SK-N-SH (cell line): ENCODE data around the gene CPVL. TPM values are rescaled to one million over a fixed set of nuclear protein-coding genes. Genes with fewer than 3 reads are reported as not detected.

Experiments used
- CTCF ChIA-PET: fragments of 300-600, 350-600 bp; formaldehyde crosslinking; extraction: SDS; loops from one replicate; lab custom pipeline; 2021; lab: Yijun Ruan, JAX
- POLR2A ChIA-PET: fragments of 350-600 bp; sonication (Branson Sonifier 250); formaldehyde crosslinking; extraction: SDS; loops from one replicate; lab custom pipeline; 2020; ENCODE audit warnings: antibody characterized with exemption, inconsistent platforms; lab: Yijun Ruan, JAX
- DNase-seq: peaks from one replicate; pipeline ENCODE4 v3.0.0; 2012
- H2AFZ ChIP-seq: fragments of 200-600 bp; sonication (generic); 2 replicates; pipeline ENCODE4 v1.8.1; 2016; ENCODE audit warnings: antibody characterized with exemption, mild to moderate bottlenecking, low read depth
- H3F3A ChIP-seq: fragments of 200-600 bp; sonication (generic); replicated peaks from 2 replicates; pipeline ENCODE3; 2016; ENCODE audit warnings: antibody characterized with exemption, mild to moderate bottlenecking; ENCODE audit not compliant: insufficient read depth
- H3K27ac ChIP-seq, 2 experiments: fragments of 200-500 bp in 1 of 2; fragments of 200-600 bp in 1 of 2; sonication (Bioruptor generic) in 1 of 2; sonication (generic), shearing (Covaris generic) in 1 of 2; 2 replicates each; pipeline versions ENCODE4 v1.5.1 to v1.6.1; 2014 to 2016; ENCODE audit warnings: low read depth in 2 of 2, inconsistent platforms in 1 of 2, low read length in 1 of 2, mild to moderate bottlenecking in 1 of 2, mixed read lengths in 1 of 2
- H3K27me3 ChIP-seq: fragments of 200-600 bp; sonication (generic), shearing (Covaris generic); 2 replicates; pipeline ENCODE4 v1.6.1; 2016; ENCODE audit warnings: mixed run types; ENCODE audit not compliant: insufficient read depth
- H3K36me3 ChIP-seq, 2 experiments: fragments of 200-500 bp in 1 of 2; fragments of 200-600 bp in 1 of 2; sonication (Bioruptor generic) in 1 of 2; sonication (generic) in 1 of 2; replicated peaks in 1 of 2; 2 replicates each; pipeline versions ENCODE3 to v1.5.1; 2014 to 2016; ENCODE audit warnings: low read length in 1 of 2, mild to moderate bottlenecking in 1 of 2; ENCODE audit not compliant: insufficient read depth in 2 of 2, control insufficient read depth in 1 of 2
- H3K4me1 ChIP-seq, 2 experiments: fragments of 200-500 bp in 1 of 2; fragments of 200-600 bp in 1 of 2; sonication (Bioruptor generic) in 1 of 2; sonication (generic), shearing (Covaris generic) in 1 of 2; 2 replicates each; pipeline versions ENCODE4 v1.5.1 to v1.6.1; 2014 to 2016; ENCODE audit warnings: low read depth in 1 of 2, low read length in 1 of 2, mixed run types in 1 of 2; ENCODE audit not compliant: insufficient read depth in 2 of 2, control insufficient read depth in 1 of 2
- H3K4me2 ChIP-seq: fragments of 200-600 bp; sonication (generic), shearing (Covaris generic); 2 replicates; pipeline ENCODE4 v1.6.1; 2017; ENCODE audit warnings: mixed run types
- H3K4me3 ChIP-seq, 2 experiments: fragments of 200-500 bp in 1 of 2; fragments of 200-600 bp in 1 of 2; sonication (Bioruptor generic) in 1 of 2; sonication (generic), shearing (Covaris generic) in 1 of 2; 2 replicates each; pipeline versions ENCODE4 v1.5.1 to v1.8.1; 2014 to 2016; ENCODE audit warnings: low read depth in 2 of 2, inconsistent platforms in 1 of 2, low read length in 1 of 2, mild to moderate bottlenecking in 1 of 2, mixed read lengths in 1 of 2, moderate library complexity in 1 of 2
- H3K79me2 ChIP-seq: fragments of 200-600 bp; sonication (generic); 2 replicates; pipeline ENCODE4 v1.8.1; 2017; ENCODE audit warnings: mild to moderate bottlenecking; ENCODE audit not compliant: insufficient read depth
- H3K9ac ChIP-seq: fragments of 200-600 bp; sonication (generic); 2 replicates; pipeline ENCODE4 v1.6.1; 2017; ENCODE audit warnings: mixed run types
- H3K9me2 ChIP-seq: fragments of 200-600 bp; sonication (generic); 2 replicates; pipeline ENCODE4 v1.6.1; 2017; ENCODE audit warnings: mixed run types
- H3K9me3 ChIP-seq: fragments of 200-600 bp; sonication (generic); 2 replicates; pipeline ENCODE4 v1.6.1; 2017; ENCODE audit warnings: mixed run types, mild to moderate bottlenecking, moderate library complexity
- H4K20me1 ChIP-seq: fragments of 200-600 bp; sonication (generic); 2 replicates; pipeline ENCODE4 v1.6.1; 2017; ENCODE audit warnings: mild to moderate bottlenecking, mixed run types; ENCODE audit not compliant: insufficient read depth
- EZH2phosphoT487 ChIP-seq: fragments of 200-600 bp; sonication (generic); IDR thresholded peaks from 2 replicates; pipeline ENCODE4 v1.6.1; 2017; ENCODE audit warnings: low read depth, mixed run types, mild to moderate bottlenecking, antibody characterized with exemption, moderate library complexity, borderline replicate concordance
- FOSL2 ChIP-seq: IDR thresholded peaks from 2 replicates; pipeline ENCODE4 v1.4.0; 2012; ENCODE audit warnings: low read depth, mild to moderate bottlenecking, moderate library complexity, borderline replicate concordance
- FOXM1 ChIP-seq: IDR thresholded peaks from 2 replicates; pipeline ENCODE4 v1.4.0; 2012; ENCODE audit warnings: low read depth, mild to moderate bottlenecking
- GABPA ChIP-seq: IDR thresholded peaks from 2 replicates; pipeline ENCODE4 v1.4.0; 2012; ENCODE audit warnings: low read depth, mild to moderate bottlenecking
- IRF3 ChIP-seq: fragments of 150-350 bp; IDR thresholded peaks from 2 replicates; pipeline ENCODE4 v1.6.1; 2016; ENCODE audit warnings: mild to moderate bottlenecking, low read depth, low read length
- JUND ChIP-seq: IDR thresholded peaks from 2 replicates; pipeline ENCODE4 v1.4.0; 2012
- MXI1 ChIP-seq: IDR thresholded peaks from 2 replicates; pipeline ENCODE4 v1.6.1; 2012; ENCODE audit warnings: mild to moderate bottlenecking, low read depth, low read length, improper control_type of control experiment
- NFIC ChIP-seq: IDR thresholded peaks from 2 replicates; pipeline ENCODE4 v1.4.0; 2012; ENCODE audit warnings: borderline replicate concordance
- NRF1 ChIP-seq: IDR thresholded peaks from 2 replicates; pipeline ENCODE4 v1.6.1; 2012; ENCODE audit warnings: low read depth, mild to moderate bottlenecking, low read length
- RAD21 ChIP-seq: IDR thresholded peaks from 2 replicates; pipeline ENCODE4 v1.6.1; 2012; ENCODE audit warnings: mild to moderate bottlenecking, low read length
- RFX5 ChIP-seq: IDR thresholded peaks from 2 replicates; pipeline ENCODE4 v1.6.1; 2012; ENCODE audit warnings: mild to moderate bottlenecking, improper control_type of control experiment, low read length
- RXRA ChIP-seq: IDR thresholded peaks from 2 replicates; pipeline ENCODE4 v1.4.0; 2012; ENCODE audit warnings: low read depth, mild to moderate bottlenecking, borderline replicate concordance
- SIN3A ChIP-seq: IDR thresholded peaks from 2 replicates; pipeline ENCODE4 v1.6.1; 2012; ENCODE audit warnings: low read depth, mild to moderate bottlenecking, low read length, moderate library complexity, borderline replicate concordance
- USF2 ChIP-seq: fragments of 150-350 bp; IDR thresholded peaks from 2 replicates; pipeline ENCODE4 v1.6.1; 2017; ENCODE audit warnings: antibody characterized with exemption, low read length, low read depth, borderline replicate concordance
- WGBS: methylation state at CpG from one replicate; pipeline ENCODE4 v1.1.6; 2017; ENCODE audit warnings: low lambda C conversion rate; 5-methylcytosine and 5-hydroxymethylcytosine counted together
- polyA plus RNA-seq, 3 experiments: library from polyadenylated mRNA; depleted of rRNA; stranded (reverse); fragments of >200 nt; gene quantifications; 2 replicates each; pipeline ENCODE4 v1.2.3, GENCODE V29; 2012
- TF ChIP-seq, protein P1 (sequence below): IDR thresholded peaks from 2 replicates; pipeline ENCODE4 v1.4.0; 2012; ENCODE audit warnings: low read depth
- TF ChIP-seq, protein P2 (sequence below): IDR thresholded peaks from 2 replicates; pipeline ENCODE4; 2012
- TF ChIP-seq, protein P3 (sequence below): IDR thresholded peaks from 2 replicates; pipeline ENCODE4 v1.6.1; 2012; ENCODE audit warnings: mild to moderate bottlenecking, low read depth, low read length, moderate library complexity

CPVL gene
- polyA plus RNA-seq, 1 of the 3 experiments (the other 2 are of a cell fraction) = not detected

DNA sequence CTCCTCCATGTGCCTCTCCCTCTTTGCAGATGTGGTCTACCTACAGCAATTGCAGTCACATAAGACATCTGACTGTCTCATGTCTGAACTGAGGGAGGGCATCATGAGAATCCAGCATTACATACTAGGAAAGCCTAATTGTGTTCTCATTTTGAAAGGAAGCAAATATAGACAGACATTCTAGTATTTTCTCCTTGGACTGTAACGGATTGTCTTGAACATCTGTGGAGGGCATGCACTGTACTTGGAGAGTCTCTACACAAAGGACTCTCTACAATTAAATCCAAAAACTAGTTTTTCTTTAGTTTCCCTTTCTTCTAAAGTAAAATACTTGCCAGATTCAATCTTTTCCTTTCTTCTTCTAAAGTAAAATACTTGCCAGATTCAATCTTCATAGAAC is 153.5 kb downstream of the CPVL start:
- ChIA-PET CTCF (interaction anchor here (0.7 to 3.5 kb wide), 5 partner anchors 13 to 197 kb away, joined by 3 to 18 read pairs (median 3); partner anchors contain the start of gene TRIL), POLR2A (no interaction called here)
- no peak overlapping the region for H3K27ac ChIP-seq
- no peak overlapping the region for H3K4me3 ChIP-seq
- no peaks in the 10 kb centered on the region for H3F3A ChIP-seq
- H3K79me2 ChIP-seq = no peaks in the 10 kb centered on the region
- no peaks in the 10 kb centered on the region for H4K20me1 ChIP-seq
- H2AFZ ChIP-seq = no peak overlapping the region
- no peaks in the 10 kb centered on the region for H3K9me2 ChIP-seq
- no peak overlapping the region for H3K9ac ChIP-seq
- DNase-seq = no peak
- TF ChIP-seq RFX5 (no peak), USF2 (no peak), SIN3A (no peak), IRF3 (no peak), MXI1 (no peak), NRF1 (no peak), FOXM1 (no peak), JUND (no peak), FOSL2 (no peak), EZH2phosphoT487 (no peak), RAD21 (no peak), NFIC (no peak), RXRA (no peak), GABPA (no peak)
- TF ChIP-seq, protein P1, sequence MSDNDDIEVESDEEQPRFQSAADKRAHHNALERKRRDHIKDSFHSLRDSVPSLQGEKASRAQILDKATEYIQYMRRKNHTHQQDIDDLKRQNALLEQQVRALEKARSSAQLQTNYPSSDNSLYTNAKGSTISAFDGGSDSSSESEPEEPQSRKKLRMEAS = no peak
- TF ChIP-seq, protein P2, sequence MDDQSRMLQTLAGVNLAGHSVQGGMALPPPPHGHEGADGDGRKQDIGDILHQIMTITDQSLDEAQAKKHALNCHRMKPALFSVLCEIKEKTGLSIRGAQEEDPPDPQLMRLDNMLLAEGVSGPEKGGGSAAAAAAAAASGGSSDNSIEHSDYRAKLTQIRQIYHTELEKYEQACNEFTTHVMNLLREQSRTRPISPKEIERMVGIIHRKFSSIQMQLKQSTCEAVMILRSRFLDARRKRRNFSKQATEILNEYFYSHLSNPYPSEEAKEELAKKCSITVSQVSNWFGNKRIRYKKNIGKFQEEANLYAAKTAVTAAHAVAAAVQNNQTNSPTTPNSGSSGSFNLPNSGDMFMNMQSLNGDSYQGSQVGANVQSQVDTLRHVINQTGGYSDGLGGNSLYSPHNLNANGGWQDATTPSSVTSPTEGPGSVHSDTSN = no peak
- TF ChIP-seq, protein P3, sequence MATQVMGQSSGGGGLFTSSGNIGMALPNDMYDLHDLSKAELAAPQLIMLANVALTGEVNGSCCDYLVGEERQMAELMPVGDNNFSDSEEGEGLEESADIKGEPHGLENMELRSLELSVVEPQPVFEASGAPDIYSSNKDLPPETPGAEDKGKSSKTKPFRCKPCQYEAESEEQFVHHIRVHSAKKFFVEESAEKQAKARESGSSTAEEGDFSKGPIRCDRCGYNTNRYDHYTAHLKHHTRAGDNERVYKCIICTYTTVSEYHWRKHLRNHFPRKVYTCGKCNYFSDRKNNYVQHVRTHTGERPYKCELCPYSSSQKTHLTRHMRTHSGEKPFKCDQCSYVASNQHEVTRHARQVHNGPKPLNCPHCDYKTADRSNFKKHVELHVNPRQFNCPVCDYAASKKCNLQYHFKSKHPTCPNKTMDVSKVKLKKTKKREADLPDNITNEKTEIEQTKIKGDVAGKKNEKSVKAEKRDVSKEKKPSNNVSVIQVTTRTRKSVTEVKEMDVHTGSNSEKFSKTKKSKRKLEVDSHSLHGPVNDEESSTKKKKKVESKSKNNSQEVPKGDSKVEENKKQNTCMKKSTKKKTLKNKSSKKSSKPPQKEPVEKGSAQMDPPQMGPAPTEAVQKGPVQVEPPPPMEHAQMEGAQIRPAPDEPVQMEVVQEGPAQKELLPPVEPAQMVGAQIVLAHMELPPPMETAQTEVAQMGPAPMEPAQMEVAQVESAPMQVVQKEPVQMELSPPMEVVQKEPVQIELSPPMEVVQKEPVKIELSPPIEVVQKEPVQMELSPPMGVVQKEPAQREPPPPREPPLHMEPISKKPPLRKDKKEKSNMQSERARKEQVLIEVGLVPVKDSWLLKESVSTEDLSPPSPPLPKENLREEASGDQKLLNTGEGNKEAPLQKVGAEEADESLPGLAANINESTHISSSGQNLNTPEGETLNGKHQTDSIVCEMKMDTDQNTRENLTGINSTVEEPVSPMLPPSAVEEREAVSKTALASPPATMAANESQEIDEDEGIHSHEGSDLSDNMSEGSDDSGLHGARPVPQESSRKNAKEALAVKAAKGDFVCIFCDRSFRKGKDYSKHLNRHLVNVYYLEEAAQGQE = no peak
- 21% methylated on average over 1 of the region's 1 CpG for WGBS
- no peaks in the 10 kb centered on the region for H3K9me3 ChIP-seq
- H3K4me2 ChIP-seq = no peak overlapping the region
- peaks cover 6 to 28% of the 10 kb centered on the region in 2 experiments; a peak in 2 of 4 replicates for H3K4me1 ChIP-seq
- H3K36me3 ChIP-seq = no peaks in the 10 kb centered on the region
- H3K27me3 ChIP-seq = no peaks in the 10 kb centered on the region; the same call in 1 of the 2 replicates
